Fibroblast of skin of left biceps (primary cell): ENCODE results near the gene MYBL2.
A peak's percentile ranks its signal among the peaks of the same experiment; 100 is the strongest.
"Not testable (repeated sequence)": the region's sequence is repeated elsewhere in the genome, so short reads cannot be mapped to it uniquely, and the experiment has no call there.

Experiments
- DNase-seq, 2 experiments: peaks; one replicate each; pipeline ENCODE4 v3.0.0-alpha.2; 2013; ENCODE audit warnings: low read depth in 2 of 2

MYBL2 gene

DNA sequence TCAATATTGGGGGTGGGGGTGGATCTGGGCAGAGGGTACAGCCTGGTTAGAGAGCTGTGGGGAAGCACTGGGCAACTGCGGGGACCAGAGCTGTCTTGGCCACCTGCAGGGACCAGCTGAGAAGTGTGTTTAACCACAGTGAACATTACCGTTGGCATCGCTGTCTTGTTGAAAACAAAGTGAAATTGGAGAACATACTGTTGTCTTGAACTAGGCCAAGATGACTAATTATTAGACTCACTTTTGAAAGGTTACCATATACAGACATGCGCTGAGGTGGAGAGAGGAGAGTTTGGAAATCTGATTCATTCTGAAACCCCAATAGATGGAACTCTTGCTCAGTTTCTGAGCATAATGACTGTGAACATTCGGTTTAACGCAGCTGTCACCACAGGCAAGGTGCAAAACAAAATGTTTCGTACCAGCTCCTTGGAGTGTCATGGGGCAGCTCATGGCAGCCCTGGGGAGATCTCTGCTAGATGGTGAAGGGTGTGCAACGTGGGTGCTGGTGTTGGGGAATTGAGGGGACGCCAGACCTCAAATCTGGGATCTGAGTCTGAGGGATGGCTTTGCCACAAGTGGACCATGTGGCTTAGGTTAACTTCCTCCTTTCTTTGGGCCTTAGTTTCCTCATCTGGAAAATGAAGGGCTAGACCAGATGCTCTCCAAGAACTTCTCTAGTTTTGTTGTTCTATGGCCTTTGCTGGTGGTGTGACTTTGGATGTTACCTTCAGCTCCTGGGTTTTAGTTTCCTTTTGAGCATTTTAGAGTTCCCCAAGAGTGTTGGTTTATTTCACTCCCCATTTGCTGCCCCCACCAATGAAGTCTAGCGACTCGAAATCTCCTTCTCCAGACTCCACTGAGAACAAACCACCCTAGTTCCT, 84.5 kb downstream of the MYBL2 start:
- DNase-seq = no peak

DNA sequence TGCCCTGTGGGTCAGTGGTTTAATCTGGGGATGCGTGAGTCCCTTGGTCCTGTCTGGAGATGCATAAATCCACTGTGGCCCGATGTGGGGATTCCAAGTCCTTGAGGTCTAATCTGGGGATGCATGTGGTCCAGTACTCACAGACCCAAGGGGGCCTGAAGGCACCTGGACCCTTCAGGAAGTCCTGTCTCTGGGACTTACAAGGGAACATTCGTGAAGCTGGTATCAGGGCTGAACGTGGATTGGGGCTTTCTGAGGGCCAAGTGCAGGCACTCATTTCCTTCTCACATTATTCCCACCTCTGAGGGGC, 85.1 kb downstream of the MYBL2 start:
- DNase-seq = no peak

DNA sequence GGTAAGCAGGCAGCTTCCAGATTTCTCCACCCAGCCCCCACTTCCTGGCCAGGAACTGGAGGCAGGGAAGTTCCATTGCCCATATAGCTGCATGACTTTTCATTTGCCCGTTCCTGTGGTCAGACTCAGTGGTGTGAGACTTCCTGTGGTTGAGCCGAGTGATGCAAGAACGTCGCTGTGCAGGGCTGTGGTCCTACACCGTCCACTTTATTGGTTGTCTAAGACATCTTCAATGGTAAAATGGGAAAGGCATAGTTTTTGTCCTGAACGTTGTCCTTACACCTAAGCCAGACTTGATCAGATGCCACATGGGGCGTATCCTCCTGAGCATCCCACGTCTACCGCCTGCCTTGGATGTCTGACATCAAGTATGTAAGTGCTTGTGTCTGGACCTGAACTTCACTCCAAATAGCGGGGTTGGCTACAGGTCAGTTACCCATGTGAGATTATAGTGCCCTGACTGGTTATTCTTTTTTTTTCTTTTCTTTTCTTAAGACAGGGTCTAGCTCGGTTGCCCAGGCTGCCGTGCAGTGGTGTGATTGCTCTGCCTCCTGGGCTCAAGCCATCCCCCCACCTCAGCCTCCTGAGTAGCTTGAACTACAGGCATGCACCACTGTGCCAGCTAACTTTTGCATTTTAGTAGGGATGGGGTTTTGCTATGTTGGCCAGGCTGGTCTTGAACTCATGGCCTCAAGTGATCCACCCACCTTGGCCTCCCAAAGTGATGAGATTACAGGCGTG, 85.8 kb downstream of the MYBL2 start:
- DNase-seq = peak; percentile 38 to 40

DNA sequence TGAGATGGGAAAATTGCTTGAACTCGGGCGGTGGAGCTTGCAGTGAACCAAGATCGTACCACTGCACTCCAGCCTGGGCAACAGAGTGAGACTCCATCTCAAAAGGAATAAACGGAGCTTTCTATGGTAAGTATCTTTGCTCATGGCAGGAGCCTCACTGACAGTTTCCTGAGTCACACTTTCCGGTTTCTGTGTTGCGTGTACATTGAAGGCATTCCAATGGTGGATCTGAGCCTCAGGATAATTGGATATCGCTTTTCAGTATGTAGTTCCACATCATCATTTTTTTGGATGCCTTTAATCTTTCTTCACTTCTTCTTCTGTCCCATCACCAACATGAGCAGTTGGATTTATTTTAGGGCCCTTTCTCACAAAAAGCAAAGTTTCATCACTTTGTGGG, 88.5 kb downstream of the MYBL2 start:
- DNase-seq = peak; percentile 50 to 54

DNA sequence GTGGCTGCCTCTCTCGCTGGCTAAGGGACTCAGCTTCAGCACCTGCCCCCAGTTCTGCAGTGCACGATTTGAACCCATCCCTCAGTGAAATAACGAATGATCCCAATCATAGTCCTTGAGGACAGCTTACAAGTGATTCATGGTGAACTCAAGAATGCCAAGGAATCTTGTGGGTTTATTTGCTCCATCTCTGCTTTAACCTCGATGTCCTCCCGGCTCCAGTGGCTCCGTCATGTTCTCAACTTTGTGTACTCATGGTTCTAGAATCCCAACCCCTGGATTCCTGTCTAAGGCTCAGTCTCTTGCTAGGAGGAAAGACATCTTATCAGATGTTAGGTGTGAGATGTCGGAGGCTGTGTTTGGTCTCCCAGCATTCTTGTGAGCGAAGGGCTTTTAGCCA, 88.9 kb downstream of the MYBL2 start:
- DNase-seq = peak in 1 of 2 experiments; percentile 41

DNA sequence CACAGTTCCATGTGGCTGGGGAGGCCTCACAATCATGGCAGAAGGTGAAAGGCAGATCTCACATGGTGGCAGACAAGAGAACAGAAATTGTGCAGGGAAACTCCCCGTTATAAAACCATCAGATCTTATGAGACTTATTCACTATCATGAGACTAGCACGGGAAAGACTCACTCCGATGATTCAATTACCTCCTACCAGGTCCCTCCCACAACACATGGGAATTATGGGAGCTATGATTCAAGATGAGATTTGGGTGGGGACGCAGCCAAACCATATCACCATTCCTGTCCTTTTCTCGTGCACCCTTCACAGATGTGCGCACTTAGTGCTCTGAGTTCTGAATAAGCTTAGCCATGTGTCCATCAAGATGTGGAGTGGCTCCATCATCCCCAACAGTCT, 91.0 kb downstream of the MYBL2 start:
- DNase-seq = not testable (repeated sequence)

DNA sequence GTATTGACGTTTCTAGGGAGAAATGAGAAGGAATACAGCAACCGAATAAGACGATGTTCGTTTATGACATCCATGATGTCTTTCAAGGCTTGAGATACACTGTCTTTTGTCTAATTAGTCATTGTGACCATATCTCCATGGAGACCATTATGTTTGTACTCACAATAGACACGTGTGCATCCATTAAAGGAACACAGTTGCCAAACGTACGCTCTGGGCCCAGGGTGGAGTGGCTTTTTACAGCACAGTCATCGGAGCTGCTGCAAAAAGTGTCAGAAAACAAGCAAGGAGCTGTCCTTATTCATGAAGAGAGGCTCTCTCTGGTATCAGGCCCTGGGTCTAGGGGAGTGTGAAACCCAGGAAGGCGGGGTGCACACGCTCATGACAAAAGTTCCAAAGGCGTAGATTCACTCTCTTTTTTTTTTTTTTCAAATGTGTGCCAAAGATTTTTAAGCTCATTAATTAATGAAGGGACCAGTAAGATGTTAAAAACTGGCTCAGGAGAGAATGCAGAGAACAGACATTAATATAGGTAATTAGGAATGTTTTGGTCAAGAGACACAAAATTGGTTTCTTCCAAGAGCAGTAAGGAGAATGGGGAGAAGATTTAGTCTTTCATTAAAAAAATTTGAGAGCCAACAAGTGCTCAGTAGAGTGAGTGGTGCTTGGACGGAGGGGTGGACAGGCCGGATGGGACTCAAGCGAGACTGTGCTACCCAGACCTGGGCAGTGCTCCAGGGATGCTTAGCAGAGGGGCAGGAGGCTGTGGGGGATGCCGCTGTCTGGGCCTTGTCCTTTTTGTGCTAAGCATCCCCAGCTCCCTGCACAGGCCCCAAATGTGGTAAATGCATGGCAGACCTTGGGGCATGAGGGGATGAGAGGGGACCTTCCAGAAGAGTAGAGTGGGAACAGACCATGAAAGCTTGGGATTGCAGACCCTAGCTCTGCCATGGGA, 94.7 kb downstream of the MYBL2 start:
- DNase-seq = no peak

DNA sequence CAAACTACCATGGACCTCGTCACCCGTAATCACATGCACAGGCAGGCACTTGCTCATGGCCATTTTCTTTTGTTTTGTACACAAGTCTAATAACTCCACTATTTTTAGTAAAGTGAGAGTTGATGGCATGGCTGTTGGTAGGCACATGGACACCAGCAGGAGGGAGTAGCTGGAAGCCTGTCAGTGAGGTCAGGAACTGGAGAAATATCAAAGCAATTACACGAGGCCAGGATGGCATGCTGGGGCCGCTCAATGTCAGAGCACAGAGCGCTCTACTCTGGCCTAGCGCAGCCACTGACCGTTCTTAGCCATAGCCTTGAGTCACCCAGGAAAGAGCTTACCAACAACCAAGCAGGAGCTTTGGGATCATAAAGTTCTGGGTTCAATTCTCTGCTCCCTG, 96.0 kb downstream of the MYBL2 start:
- no peak for DNase-seq

DNA sequence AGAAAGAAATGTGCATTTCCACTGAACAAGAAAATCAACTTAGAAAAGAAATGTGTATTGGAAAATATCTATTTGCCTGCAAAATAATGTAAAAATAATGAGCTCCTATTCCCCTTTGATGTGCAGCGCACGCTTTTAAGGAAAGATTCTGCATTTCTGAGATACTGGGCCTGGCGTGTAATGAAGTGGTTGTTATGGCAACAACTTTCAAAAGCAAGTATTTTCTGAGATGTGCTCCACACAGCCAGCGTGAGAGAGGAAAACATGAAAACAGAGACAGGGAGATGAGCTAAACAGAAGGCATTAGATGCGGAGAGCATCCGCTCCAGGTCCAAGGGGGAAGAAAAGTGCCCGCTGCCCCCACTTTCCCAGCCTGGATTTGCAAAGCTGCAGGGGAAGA, 99.0 kb downstream of the MYBL2 start:
- DNase-seq = no peak
